WERI-Rb-1 (cell line): ENCODE data around the gene CTSW.

ENCODE experiments used
- DNase-seq: peaks from one replicate; pipeline ENCODE4 v3.0.0-alpha.2; 2020
- H3K27ac ChIP-seq: fragments of 250-450 bp; sonication (Bioruptor Pico); 2 replicates; pipeline ENCODE4 v1.5.1; 2020; ENCODE audit warnings: mild to moderate bottlenecking, moderate library complexity
- H3K27me3 ChIP-seq: fragments of 250-450 bp; sonication (Bioruptor Pico); 2 replicates; pipeline ENCODE4 v1.5.1; 2021; ENCODE audit warnings: mild to moderate bottlenecking, low read depth, moderate library complexity; ENCODE audit not compliant: insufficient read depth, severe bottlenecking
- H3K36me3 ChIP-seq: fragments of 250-450 bp; sonication (Bioruptor Pico); 2 replicates; pipeline ENCODE4 v1.5.1; 2020; ENCODE audit warnings: mild to moderate bottlenecking, moderate library complexity
- H3K4me3 ChIP-seq: 2 replicates; pipeline ENCODE4 v1.5.1; 2011; ENCODE audit warnings: low read depth, mild to moderate bottlenecking, control low read depth, low read length
- H3K9me3 ChIP-seq: fragments of 250-450 bp; sonication (Bioruptor Pico); 2 replicates; pipeline ENCODE4 v1.5.1; 2021; ENCODE audit warnings: mild to moderate bottlenecking, moderate library complexity; ENCODE audit not compliant: severe bottlenecking
- CTCF ChIP-seq: IDR thresholded peaks from 2 replicates; pipeline ENCODE4 v1.5.1; 2011; ENCODE audit warnings: low read depth, mild to moderate bottlenecking, control low read depth, inconsistent platforms, low read length

The CTSW gene

GRCh38 chr11:65858681-65859087 lies 21.0 kb upstream of the CTSW start:
- Histone ChIP-seq H3K4me3 (peak overlapping the region; percentile 96), H3K27me3 (no peaks in the 10 kb centered on the region), H3K9me3 (no peaks in the 10 kb centered on the region), H3K27ac (peak overlapping the region; percentile 99), H3K36me3 (peaks cover 72% of the 10 kb centered on the region)
- no peak for DNase-seq
- no peak for TF ChIP-seq CTCF

DNA sequence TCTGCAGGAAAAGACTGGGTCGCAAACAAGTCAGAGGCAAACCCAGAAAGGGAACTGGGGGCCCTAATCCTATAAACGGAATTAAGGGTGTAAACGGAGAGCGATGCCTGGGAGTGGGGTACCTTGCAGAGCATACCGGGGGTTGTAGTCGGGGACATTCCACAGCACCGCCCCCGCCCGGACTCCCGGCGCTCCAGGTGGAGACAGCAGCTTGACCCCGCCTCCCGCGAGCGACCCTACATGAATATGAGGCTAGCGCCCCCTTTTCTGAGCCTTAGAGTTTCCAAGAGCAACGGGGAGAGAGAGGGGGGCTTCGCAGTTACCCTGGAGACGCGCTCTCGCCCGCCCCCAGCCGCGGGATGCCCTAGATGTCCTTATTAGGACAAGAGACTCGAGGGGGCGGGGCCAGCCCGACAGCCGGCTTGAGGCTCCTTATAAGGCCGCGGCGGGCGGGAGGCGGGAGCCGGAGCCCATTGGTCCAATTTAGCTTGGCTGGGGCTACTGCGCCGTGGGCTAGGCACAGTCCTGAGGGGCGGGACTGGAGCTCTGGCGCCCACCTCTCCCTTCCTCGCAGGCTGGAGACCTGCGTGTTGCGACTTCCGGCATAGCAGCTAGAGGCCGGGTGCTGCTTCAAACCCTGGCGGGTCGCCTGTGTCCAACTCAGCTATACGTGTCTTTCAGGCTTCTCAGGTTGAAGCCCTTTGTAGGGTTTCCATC lies 20.4 kb upstream of the CTSW start:
- DNase-seq, result peak; percentile 99
- H3K36me3 ChIP-seq, result peaks cover 72% of the 10 kb centered on the region

DNA sequence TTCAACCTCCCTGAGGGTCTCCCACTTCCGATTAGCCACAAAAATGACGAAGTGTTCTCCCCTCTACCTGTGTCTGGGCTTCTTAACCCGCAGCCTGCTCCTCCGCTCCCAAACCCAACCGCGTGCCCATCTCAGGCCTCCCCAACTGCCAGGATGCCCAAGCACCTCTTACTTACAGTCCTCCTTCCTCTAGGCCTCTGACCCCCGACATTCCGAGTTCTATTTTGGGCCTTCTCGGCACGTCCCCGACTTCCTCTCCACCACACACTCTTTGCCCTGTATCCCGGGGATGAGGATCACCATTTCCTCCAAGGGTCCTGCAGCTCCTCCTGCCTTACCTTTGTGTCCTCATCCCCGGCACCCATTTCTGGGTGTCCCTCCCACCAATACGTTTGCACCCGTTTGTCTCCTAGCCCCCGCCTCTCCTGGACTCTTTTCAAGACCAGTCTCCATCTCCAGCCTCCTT lies 19.8 kb upstream of the CTSW start:
- no peak for DNase-seq
- H3K36me3 ChIP-seq, result peaks cover 72% of the 10 kb centered on the region
- TF ChIP-seq CTCF, result no peak
- H3K4me3 ChIP-seq, result peak overlapping the region; percentile 96
- peak overlapping the region; percentile 99 for H3K27ac ChIP-seq
- H3K27me3 ChIP-seq, result no peaks in the 10 kb centered on the region
- no peaks in the 10 kb centered on the region for H3K9me3 ChIP-seq

More for the DNA sequence above, 20.4 kb upstream of the CTSW start:
- no peaks in the 10 kb centered on the region for H3K9me3 ChIP-seq
- peak overlapping the region; percentile 99 for H3K27ac ChIP-seq
- no peak for TF ChIP-seq CTCF
- H3K27me3 ChIP-seq, result no peaks in the 10 kb centered on the region
- peak overlapping the region; percentile 96 for H3K4me3 ChIP-seq

DNA sequence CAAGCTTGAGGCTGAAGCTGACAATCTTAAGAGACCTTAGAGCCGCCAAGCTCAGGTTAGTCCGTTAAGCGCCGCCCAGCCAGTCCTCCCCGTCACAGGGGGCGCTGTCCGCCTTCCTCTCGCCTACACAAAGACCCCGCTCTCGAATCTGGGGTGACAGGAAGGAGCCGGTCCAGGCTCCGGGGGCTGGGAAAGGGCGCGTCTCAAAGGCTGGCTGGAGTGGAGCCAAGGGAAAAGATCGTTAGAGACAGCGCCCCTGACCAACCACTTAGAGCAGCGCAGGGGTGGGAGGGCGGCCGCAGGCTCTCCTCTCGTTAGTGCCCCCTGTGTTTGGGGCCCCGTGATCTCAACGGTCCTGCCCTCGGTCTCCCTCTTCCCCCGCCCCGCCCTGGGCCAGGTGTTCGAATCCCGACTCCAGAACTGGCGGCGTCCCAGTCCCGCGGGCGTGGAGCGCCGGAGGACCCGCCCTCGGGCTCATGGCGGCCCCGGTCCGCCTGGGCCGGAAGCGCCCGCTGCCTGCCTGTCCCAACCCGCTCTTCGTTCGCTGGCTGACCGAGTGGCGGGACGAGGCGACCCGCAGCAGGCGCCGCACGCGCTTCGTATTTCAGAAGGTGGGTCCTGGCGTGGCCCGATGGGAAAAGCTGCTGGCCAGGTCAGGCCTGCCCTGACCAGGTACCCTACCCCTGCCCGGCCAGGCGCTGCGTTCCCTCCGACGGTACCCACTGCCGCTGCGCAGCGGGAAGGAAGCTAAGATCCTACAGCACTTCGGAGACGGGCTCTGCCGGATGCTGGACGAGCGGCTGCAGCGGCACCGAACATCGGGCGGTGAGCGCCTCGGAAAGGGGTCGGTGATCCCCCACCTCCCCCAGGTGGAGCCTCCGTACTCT lies 19.1 kb upstream of the CTSW start, which contains the start of gene MUS81:
Gene MUS81 (plus strand): TSS at position 156 of the 887 bp plus-strand sequence. CDS start 321 bp downstream, at position 477.
- peak; percentile 84 for TF ChIP-seq CTCF
- DNase-seq, result peak; percentile 98
- Histone ChIP-seq H3K4me3 (peak within 1 kb of the TSS; percentile 96), H3K27ac (peak within 1 kb of the TSS; percentile 99), H3K9me3 (no peaks in the 10 kb centered on the region), H3K27me3 (no peaks in the 10 kb centered on the region), H3K36me3 (peaks cover 73% of the 10 kb centered on the region)

GRCh38 chr11:65861165-65861505 lies 18.5 kb upstream of the CTSW start:
- peak; percentile 37 for DNase-seq
- TF ChIP-seq CTCF, result no peak
- peaks cover 73% of the 10 kb centered on the region for H3K36me3 ChIP-seq
- H3K27ac ChIP-seq, result peak overlapping the region; percentile 99
- no peaks in the 10 kb centered on the region for H3K27me3 ChIP-seq
- H3K9me3 ChIP-seq, result no peaks in the 10 kb centered on the region
- peak overlapping the region; percentile 96 for H3K4me3 ChIP-seq
